ENCODE results near the gene EPHA4. TPM values are rescaled to one million over a fixed set of nuclear protein-coding genes. Genes with fewer than 3 reads are reported as not detected.

Gene EPHA4
- total RNA-seq, 3 donors from 2014 or later: 21.4 to 36.8 (median 21.9) TPM

DNA sequence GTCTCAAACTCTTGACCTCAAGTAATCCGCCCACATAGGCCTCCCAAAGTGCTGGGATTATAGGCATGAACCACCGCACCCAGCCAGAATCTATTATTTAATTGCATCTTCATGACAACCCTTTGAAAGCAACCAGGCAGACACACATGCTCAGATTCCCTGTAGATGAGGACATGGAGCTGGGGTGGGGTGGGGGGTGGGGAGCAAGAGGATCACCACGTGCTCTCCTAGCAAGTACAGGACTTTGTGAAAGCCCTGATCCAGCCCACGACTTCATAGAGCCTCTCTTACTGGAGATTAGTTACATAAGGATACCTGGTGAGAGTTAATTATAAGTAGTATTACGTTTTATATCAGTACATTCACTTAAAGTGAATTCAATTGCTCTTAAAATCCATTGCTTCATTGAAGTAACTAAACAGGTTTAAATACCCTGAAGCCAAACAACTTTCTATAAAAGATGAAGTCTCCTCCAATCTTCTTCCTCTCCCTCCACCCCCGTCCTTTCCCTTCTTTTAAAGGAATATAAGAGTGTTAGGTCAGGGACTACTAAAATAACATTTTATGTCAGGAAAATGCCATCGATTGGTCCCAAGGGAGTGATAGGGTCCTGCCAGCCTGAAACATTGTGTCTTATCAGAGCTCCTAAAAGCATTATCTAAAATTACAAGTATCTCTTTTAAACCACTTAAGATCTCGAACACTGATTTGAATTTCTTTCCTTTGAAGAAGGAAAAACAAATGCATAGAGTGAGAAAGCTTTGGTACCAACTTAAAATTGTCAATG lies 123.9 kb downstream of the EPHA4 start:
- Histone ChIP-seq H3K4me3 (no peak overlapping the region), H3K9me3 (no peaks in the 10 kb centered on the region), H3K36me3 (ENCODE audit: low read depth) (no peaks in the 10 kb centered on the region), H3K4me1 (ENCODE audit: low read depth) (no peaks in the 10 kb centered on the region)
- intact Hi-C loops (cut with DNase I, micrococcal nuclease): no loop called here
- TF ChIP-seq, protein P1, sequence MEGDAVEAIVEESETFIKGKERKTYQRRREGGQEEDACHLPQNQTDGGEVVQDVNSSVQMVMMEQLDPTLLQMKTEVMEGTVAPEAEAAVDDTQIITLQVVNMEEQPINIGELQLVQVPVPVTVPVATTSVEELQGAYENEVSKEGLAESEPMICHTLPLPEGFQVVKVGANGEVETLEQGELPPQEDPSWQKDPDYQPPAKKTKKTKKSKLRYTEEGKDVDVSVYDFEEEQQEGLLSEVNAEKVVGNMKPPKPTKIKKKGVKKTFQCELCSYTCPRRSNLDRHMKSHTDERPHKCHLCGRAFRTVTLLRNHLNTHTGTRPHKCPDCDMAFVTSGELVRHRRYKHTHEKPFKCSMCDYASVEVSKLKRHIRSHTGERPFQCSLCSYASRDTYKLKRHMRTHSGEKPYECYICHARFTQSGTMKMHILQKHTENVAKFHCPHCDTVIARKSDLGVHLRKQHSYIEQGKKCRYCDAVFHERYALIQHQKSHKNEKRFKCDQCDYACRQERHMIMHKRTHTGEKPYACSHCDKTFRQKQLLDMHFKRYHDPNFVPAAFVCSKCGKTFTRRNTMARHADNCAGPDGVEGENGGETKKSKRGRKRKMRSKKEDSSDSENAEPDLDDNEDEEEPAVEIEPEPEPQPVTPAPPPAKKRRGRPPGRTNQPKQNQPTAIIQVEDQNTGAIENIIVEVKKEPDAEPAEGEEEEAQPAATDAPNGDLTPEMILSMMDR (IDR thresholded peaks at IDR 0.05): no peak
- DNase-seq: no peak
- ATAC-seq: no peak

DNA sequence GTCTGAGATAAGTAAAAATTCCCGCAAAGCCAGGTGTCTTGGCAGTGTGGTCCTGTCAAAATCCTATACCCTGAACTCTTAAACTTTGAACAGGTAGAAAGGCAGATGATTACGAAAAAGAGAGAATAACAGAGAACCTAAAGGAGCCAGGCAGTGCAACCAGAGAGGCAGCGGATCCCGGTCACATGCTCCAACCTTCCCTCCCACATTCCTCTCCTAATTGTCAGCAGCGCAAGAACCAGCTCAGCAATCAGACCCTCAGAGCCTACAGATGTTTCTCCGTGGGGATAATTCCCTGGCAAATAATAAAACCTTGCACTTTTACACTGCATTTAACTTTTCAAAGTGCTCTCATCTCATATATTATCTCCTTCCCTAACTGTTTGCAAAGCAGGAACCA lies 124.8 kb downstream of the EPHA4 start:
- intact Hi-C loops (cut with DNase I, micrococcal nuclease): no loop called here
- no peak for ATAC-seq
- Histone ChIP-seq H3K36me3 (ENCODE audit: low read depth) (no peaks in the 10 kb centered on the region), H3K4me3 (no peak overlapping the region), H3K9me3 (no peaks in the 10 kb centered on the region), H3K4me1 (ENCODE audit: low read depth) (no peaks in the 10 kb centered on the region)
- TF ChIP-seq, protein P1 (IDR thresholded peaks at IDR 0.05): no peak
- no peak for DNase-seq

DNA sequence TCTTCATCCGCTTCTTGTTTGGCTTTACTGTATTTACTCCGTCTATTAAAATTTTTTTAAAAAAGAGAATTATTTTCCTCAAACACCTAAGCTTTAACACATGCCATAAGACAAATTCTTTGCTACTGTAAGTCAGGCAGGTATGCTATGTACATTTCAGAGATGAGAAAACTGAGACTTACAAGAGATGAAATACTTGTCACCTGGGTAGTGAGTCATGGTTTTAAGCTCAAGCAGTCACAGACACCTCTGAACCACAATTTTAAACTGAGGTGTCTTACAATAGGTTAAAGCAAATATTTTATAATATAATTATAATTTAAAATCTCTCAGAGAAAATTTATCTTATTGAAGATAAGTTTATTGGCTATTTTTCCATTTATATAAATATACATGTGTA lies 126.0 kb downstream of the EPHA4 start:
- H3K4me3 ChIP-seq: no peak overlapping the region
- H3K36me3 ChIP-seq (ENCODE audit: low read depth): no peaks in the 10 kb centered on the region
- H3K9me3 ChIP-seq: no peaks in the 10 kb centered on the region
- TF ChIP-seq, protein P1 (IDR thresholded peaks at IDR 0.05): no peak
- DNase-seq (no peak), ATAC-seq (no peak)
- intact Hi-C loops (cut with DNase I, micrococcal nuclease): no loop called here
- H3K4me1 ChIP-seq (ENCODE audit: low read depth): no peaks in the 10 kb centered on the region

DNA sequence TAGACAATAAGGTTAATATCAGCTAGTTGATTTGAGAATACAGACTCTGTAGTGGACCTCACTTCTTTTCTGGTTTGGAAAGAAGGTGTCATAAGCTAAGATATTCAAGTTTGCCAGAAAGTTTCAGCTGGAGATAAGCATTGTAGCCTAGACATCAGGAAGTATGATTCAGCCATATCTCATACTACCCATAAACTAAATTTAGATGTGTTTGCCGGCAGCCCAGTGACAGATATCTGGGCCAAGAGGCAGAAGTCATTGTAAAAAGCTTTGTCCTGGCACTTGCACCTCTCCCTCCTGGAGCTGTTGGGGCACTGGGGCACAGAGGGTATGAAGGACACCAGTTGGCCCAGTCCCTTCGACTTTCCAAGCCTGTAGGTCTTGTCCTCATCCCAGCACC lies 128.0 kb downstream of the EPHA4 start:
- intact Hi-C loops (cut with DNase I, micrococcal nuclease): no loop called here
- Histone ChIP-seq H3K36me3 (ENCODE audit: low read depth) (no peaks in the 10 kb centered on the region), H3K4me3 (no peak overlapping the region), H3K4me1 (ENCODE audit: low read depth) (no peaks in the 10 kb centered on the region), H3K9me3 (no peaks in the 10 kb centered on the region)
- TF ChIP-seq, protein P1 (IDR thresholded peaks at IDR 0.05): no peak
- ATAC-seq: peak; percentile 95
- DNase-seq: peak in 1 of 3 donors; percentile 28

DNA sequence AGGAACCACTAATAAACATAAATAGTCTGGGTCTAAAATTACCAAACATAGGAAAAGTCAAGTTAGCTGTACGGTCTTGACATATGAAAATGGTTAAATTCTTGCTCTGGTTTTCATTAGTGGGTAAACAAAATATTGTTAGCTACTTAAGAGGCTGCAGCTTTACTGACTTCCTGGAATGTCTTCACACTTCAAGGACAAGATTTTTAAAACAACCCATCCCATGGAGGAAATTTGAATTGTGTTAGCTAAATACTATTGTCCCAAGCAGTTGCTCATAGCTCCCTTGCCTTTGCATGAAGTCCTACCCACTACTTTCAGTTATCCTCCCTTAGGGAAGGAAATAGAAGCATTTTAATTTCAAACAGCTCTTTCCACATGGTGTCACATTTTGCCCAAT lies 128.5 kb downstream of the EPHA4 start:
- no peak overlapping the region for H3K4me3 ChIP-seq
- no peaks in the 10 kb centered on the region for H3K4me1 ChIP-seq (ENCODE audit: low read depth)
- TF ChIP-seq, protein P1 (IDR thresholded peaks at IDR 0.05): no peak
- no peaks in the 10 kb centered on the region for H3K36me3 ChIP-seq (ENCODE audit: low read depth)
- DNase-seq (no peak), ATAC-seq (peak; percentile 19)
- H3K9me3 ChIP-seq: no peaks in the 10 kb centered on the region
- intact Hi-C loops (cut with DNase I, micrococcal nuclease): no loop called here

Measured in mucosa of descending colon (tissue), 3 donors.